ENCODE data around the gene LRRC23.

DNA sequence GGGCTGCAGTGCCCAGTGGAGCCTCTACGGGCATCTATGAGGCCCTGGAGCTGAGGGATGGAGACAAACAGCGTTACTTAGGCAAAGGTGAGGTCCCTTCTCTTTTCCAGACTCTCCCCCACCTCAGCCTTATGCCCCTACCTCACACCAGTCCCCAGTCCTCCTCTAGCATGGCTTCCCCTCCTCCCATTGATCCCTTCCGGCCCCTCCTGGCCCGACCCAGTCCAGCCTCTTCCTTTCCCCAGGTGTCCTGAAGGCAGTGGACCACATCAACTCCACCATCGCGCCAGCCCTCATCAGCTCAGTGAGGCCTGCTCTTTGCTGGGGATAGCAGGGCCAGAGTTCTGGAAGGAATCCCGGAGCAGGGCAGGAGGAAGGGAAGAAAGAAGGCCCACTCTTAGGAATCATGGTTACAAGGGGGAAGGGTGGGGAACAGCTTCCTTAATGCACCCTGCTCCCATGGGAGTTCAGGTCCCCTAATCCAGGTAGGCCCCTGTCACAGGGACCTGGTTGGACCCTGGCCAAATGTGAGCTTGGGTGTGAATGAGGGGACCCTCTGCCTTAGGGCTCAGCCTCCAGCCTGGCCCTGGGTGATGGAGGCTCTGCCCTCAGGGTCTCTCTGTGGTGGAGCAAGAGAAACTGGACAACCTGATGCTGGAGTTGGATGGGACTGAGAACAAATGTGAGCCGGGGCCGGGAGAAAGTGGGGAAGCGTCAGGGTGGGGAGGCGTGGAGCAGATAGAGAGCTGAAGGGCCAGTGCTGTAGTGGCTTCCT lies 12.0 kb downstream of the LRRC23 start:
- TF ChIP-seq POLR2A (IDR thresholded peaks at IDR 0.05; ENCODE audit: extremely low read depth, insufficient read length) = no peak
- TF ChIP-seq, protein P1, sequence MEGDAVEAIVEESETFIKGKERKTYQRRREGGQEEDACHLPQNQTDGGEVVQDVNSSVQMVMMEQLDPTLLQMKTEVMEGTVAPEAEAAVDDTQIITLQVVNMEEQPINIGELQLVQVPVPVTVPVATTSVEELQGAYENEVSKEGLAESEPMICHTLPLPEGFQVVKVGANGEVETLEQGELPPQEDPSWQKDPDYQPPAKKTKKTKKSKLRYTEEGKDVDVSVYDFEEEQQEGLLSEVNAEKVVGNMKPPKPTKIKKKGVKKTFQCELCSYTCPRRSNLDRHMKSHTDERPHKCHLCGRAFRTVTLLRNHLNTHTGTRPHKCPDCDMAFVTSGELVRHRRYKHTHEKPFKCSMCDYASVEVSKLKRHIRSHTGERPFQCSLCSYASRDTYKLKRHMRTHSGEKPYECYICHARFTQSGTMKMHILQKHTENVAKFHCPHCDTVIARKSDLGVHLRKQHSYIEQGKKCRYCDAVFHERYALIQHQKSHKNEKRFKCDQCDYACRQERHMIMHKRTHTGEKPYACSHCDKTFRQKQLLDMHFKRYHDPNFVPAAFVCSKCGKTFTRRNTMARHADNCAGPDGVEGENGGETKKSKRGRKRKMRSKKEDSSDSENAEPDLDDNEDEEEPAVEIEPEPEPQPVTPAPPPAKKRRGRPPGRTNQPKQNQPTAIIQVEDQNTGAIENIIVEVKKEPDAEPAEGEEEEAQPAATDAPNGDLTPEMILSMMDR (IDR thresholded peaks at IDR 0.05; ENCODE audit: low read depth, low read length) = no peak
- TF ChIP-seq MYC (IDR thresholded peaks at IDR 0.05; ENCODE audit: low read depth, low read length) = no peak
- TF ChIP-seq, protein P2, sequence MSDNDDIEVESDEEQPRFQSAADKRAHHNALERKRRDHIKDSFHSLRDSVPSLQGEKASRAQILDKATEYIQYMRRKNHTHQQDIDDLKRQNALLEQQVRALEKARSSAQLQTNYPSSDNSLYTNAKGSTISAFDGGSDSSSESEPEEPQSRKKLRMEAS (IDR thresholded peaks at IDR 0.05; ENCODE audit: low read depth, low read length) = no peak
